Neural cell (in vitro differentiated cells): ENCODE measurements around the gene PDE8A. TPM values are rescaled to one million over a fixed set of nuclear protein-coding genes. Genes with fewer than 3 reads are reported as not detected.

Experiments used
- H2AFZ ChIP-seq: fragments of 200-600, 300-800 bp; sonication (generic), shearing (Covaris generic); 2 replicates; pipeline ENCODE4 v1.6.0; 2014; ENCODE audit warnings: low read depth, mild to moderate bottlenecking, antibody characterized with exemption, low read length, moderate library complexity
- H3F3A ChIP-seq: fragments of 200-600 bp; shearing (Covaris generic); 2 replicates; pipeline ENCODE4 v1.6.1; 2016; ENCODE audit warnings: mild to moderate bottlenecking, moderate library complexity, mixed read lengths, antibody characterized with exemption, low read length; ENCODE audit not compliant: insufficient read depth, poor library complexity, severe bottlenecking
- H3K27ac ChIP-seq: fragments of 200-600, 300-800 bp; sonication (generic), shearing (Covaris generic); 2 replicates; pipeline ENCODE4 v1.5.1; 2014; ENCODE audit warnings: mild to moderate bottlenecking, low read length, moderate library complexity
- H3K27me3 ChIP-seq: fragments of 300-800, 200-600 bp; sonication (generic), shearing (Covaris generic); 2 replicates; pipeline ENCODE4 v1.6.0; 2014; ENCODE audit warnings: mild to moderate bottlenecking, low read depth, low read length, moderate library complexity; ENCODE audit not compliant: insufficient read depth
- H3K36me3 ChIP-seq: fragments of 300-800, 200-600 bp; sonication (generic), shearing (Covaris generic); 2 replicates; pipeline ENCODE4 v1.5.1; 2014; ENCODE audit warnings: mild to moderate bottlenecking, antibody characterized with exemption, low read length, moderate library complexity; ENCODE audit not compliant: insufficient read depth
- H3K4me2 ChIP-seq: fragments of 300-800, 200-600 bp; sonication (generic), shearing (Covaris generic); 2 replicates; pipeline ENCODE4 v1.6.0; 2014; ENCODE audit warnings: mild to moderate bottlenecking, low read length
- H3K4me3 ChIP-seq: fragments of 300-800, 200-600 bp; sonication (generic), shearing (Covaris generic); 2 replicates; pipeline ENCODE4 v1.5.1; 2014; ENCODE audit warnings: mild to moderate bottlenecking, low read length, moderate library complexity
- H3K79me2 ChIP-seq: fragments of 200-600 bp; shearing (Covaris generic); replicated peaks from 2 replicates; pipeline ENCODE4 v1.6.0; 2014; ENCODE audit warnings: mild to moderate bottlenecking, low read length, moderate library complexity; ENCODE audit not compliant: insufficient read depth
- H3K9ac ChIP-seq: fragments of 300-800, 200-600 bp; sonication (generic), shearing (Covaris generic); 2 replicates; pipeline ENCODE4 v1.6.1; 2016; ENCODE audit warnings: mild to moderate bottlenecking, low read length, mixed read lengths
- H3K9me2 ChIP-seq: fragments of 200-600 bp; shearing (Covaris generic); 2 replicates; pipeline ENCODE4 v1.6.1; 2016; ENCODE audit warnings: mild to moderate bottlenecking, low read length, mixed read lengths; ENCODE audit not compliant: insufficient read depth
- H3K9me3 ChIP-seq: fragments of 200-600, 300-800 bp; sonication (generic), shearing (Covaris generic); 2 replicates; pipeline ENCODE4 v1.6.1; 2016; ENCODE audit warnings: mild to moderate bottlenecking, mixed run types, low read length, moderate library complexity, mixed read lengths
- H4K20me1 ChIP-seq: fragments of 200-600 bp; shearing (Covaris generic); 2 replicates; pipeline ENCODE4 v1.6.1; 2016; ENCODE audit warnings: mild to moderate bottlenecking, mixed run types; ENCODE audit not compliant: insufficient read depth
- EP300 ChIP-seq: fragments of 450-650 bp; conservative IDR thresholded peaks from 2 replicates; pipeline ENCODE4 v1.6.1; 2014; ENCODE audit warnings: antibody characterized with exemption, mild to moderate bottlenecking, moderate library complexity; ENCODE audit not compliant: poor library complexity, severe bottlenecking
- EZH2 ChIP-seq: fragments of 200-600, 300-800 bp; shearing (Covaris generic), sonication (generic); IDR thresholded peaks from 2 replicates; pipeline ENCODE4 v1.6.1; 2014; ENCODE audit warnings: antibody characterized with exemption, low read length, borderline replicate concordance, mild to moderate bottlenecking; ENCODE audit not compliant: insufficient read depth, poor library complexity, severe bottlenecking
- MXI1 ChIP-seq: fragments of 450-650 bp; conservative IDR thresholded peaks from 2 replicates; pipeline ENCODE4 v1.6.1; 2014; ENCODE audit warnings: antibody characterized with exemption, mild to moderate bottlenecking; ENCODE audit not compliant: poor library complexity, severe bottlenecking
- POLR2AphosphoS5 ChIP-seq: IDR thresholded peaks from 2 replicates; pipeline ENCODE4 v1.6.1; 2012
- RAD21 ChIP-seq: fragments of 450-650 bp; conservative IDR thresholded peaks from 2 replicates; pipeline ENCODE4 v1.6.1; 2014; ENCODE audit warnings: antibody characterized with exemption, mild to moderate bottlenecking, moderate library complexity
- REST ChIP-seq: IDR thresholded peaks from 2 replicates; pipeline ENCODE4 v1.6.1; 2012; ENCODE audit warnings: borderline replicate concordance
- SMC3 ChIP-seq: fragments of 450-650 bp; conservative IDR thresholded peaks from 2 replicates; pipeline ENCODE4 v1.6.1; 2014; ENCODE audit warnings: antibody characterized with exemption, mild to moderate bottlenecking, moderate library complexity; ENCODE audit not compliant: poor library complexity
- TAF1 ChIP-seq: IDR thresholded peaks from 2 replicates; pipeline ENCODE4 v1.6.1; 2012; ENCODE audit warnings: low read depth
- polyA plus RNA-seq: library from polyadenylated mRNA; depleted of rRNA; stranded (reverse); fragments of >200 nt; gene quantifications from 2 replicates; pipeline ENCODE4 v1.2.3, GENCODE V29; 2014
- TF ChIP-seq, protein P1 (sequence below): fragments of 450-650 bp; IDR thresholded peaks from 2 replicates; pipeline ENCODE4 v1.5.1; 2014; ENCODE audit warnings: antibody characterized with exemption, mild to moderate bottlenecking, moderate library complexity; ENCODE audit not compliant: poor library complexity, severe bottlenecking

Gene PDE8A
- polyA plus RNA-seq, 1 donor from 2014 or later: 13.2 TPM

DNA sequence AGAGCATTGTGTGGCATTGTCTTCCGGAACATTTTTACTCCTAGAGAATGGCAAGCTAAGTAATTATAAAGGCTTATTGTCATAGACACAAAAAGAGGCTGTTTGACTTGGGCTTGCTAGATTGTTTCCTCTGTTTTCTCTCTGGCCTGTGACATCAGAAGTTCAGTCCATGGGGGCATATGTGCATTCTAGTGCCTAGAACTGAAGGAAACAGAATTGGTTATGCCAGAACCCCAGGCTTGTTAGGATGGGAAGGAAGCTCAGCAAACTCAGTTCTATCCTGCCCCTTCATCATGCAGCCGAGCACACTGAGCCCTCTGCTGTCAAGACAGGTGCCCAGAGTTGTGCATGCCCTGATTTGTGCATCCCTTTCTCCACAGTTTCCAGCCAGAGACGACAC is 131.3 kb downstream of the PDE8A start:
- Histone ChIP-seq H3K4me3 (no peak overlapping the region), H2AFZ (no peak overlapping the region)

DNA sequence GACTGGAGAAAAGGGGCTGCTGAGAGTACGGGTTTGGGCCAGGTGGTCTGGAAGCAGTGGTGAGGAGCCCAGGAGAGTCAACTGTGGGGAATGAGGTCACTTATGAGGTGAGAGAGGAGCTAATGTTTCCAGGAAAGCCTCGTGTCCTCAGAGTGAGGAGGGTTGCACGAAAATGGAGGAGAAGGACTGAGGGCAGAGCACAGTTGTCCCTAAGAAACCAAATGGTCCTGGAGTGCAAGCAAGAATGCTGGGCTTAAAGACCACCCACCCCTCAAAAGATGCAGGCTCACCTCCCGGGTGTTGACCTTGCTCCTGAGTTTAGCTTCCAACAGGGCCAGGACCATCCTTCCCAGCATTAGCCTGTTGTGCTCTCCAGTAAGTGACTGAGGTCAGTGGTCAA is 133.2 kb downstream of the PDE8A start:
- no peak overlapping the region for H3K4me3 ChIP-seq
- H4K20me1 ChIP-seq: no peaks in the 10 kb centered on the region
- H2AFZ ChIP-seq: no peak overlapping the region
- H3K9me2 ChIP-seq: no peaks in the 10 kb centered on the region
- H3K27me3 ChIP-seq: no peaks in the 10 kb centered on the region
- no peak overlapping the region for H3K9ac ChIP-seq
- H3F3A ChIP-seq: no peaks in the 10 kb centered on the region
- TF ChIP-seq POLR2AphosphoS5 (no peak), REST (no peak), EP300 (no peak), MXI1 (no peak), SMC3 (no peak), RAD21 (no peak), EZH2 (no peak), TAF1 (no peak)
- TF ChIP-seq, protein P1, sequence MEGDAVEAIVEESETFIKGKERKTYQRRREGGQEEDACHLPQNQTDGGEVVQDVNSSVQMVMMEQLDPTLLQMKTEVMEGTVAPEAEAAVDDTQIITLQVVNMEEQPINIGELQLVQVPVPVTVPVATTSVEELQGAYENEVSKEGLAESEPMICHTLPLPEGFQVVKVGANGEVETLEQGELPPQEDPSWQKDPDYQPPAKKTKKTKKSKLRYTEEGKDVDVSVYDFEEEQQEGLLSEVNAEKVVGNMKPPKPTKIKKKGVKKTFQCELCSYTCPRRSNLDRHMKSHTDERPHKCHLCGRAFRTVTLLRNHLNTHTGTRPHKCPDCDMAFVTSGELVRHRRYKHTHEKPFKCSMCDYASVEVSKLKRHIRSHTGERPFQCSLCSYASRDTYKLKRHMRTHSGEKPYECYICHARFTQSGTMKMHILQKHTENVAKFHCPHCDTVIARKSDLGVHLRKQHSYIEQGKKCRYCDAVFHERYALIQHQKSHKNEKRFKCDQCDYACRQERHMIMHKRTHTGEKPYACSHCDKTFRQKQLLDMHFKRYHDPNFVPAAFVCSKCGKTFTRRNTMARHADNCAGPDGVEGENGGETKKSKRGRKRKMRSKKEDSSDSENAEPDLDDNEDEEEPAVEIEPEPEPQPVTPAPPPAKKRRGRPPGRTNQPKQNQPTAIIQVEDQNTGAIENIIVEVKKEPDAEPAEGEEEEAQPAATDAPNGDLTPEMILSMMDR: no peak
- H3K36me3 ChIP-seq: no peaks in the 10 kb centered on the region
- H3K79me2 ChIP-seq: no peaks in the 10 kb centered on the region
- H3K27ac ChIP-seq: no peak overlapping the region
- no peaks in the 10 kb centered on the region for H3K9me3 ChIP-seq
- H3K4me2 ChIP-seq: no peak overlapping the region

More for the DNA sequence above, 131.3 kb downstream of the PDE8A start:
- Histone ChIP-seq H3K79me2 (no peaks in the 10 kb centered on the region), H3K4me2 (no peak overlapping the region), H3K36me3 (no peaks in the 10 kb centered on the region), H3K9me2 (no peaks in the 10 kb centered on the region), H3K9ac (no peak overlapping the region), H3F3A (no peaks in the 10 kb centered on the region), H3K27me3 (no peaks in the 10 kb centered on the region), H3K9me3 (no peaks in the 10 kb centered on the region), H3K27ac (no peak overlapping the region), H4K20me1 (no peaks in the 10 kb centered on the region)
- TF ChIP-seq, protein P1: no peak
- no peak for TF ChIP-seq RAD21
- TF ChIP-seq TAF1: no peak
- TF ChIP-seq SMC3: no peak
